ENCODE results near the gene NFKBIB. TPM values are rescaled to one million over a fixed set of nuclear protein-coding genes. Genes with fewer than 3 reads are reported as not detected.

NFKBIB gene
- total and polyA plus RNA-seq, 2 experiments from 2014 or later: 24.1 to 29.6 TPM

DNA sequence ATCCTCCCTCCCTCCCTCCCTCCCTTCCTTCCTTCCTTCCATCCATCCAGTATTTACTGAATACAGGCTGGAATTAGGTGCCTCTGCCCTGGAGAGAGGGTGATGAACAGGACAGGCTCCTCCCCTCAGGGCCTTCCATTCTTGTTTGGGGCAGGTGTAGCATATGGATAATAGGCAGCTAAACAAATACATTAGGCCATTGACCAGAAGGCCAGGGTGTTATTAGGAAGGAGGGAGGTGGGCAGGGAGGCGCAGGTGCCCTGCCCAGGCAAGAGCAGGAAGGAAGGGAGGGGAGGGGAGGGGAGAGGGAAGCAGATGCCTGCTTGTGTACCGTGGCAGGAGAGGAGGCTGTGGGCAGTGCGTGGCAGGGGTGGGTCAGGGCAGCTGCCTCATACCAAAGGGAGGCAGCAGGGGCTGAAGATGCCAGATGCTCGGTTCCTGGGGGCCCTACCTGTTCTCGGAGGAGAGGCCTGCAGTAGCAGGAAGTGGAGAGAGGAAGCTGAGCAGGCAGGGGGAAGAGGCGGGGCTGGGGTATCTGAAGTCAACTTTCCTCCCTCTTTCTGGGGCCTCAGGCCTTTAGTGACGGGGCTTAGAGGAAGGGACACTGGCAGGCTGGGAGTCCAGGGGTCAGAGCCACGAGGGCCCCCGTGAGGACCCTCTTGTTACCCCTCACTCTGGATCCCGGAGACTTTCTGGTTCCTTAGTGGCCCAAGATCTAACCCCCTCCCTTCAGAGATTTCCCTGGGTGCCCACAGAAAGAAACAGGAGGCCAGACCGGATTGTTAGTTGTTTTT is 21.8 kb upstream of the NFKBIB start, which contains the start of gene RINL:
RINL (minus strand) TSS at position 495 of the 794 bp plus-strand sequence. CDS start 1,533 bp downstream, outside the sequence.
- no peaks in the 10 kb centered on the region for H3K36me3 ChIP-seq (replicated peaks; ENCODE audit: insufficient read depth, low read depth)
- no peaks in the 10 kb centered on the region for H3K79me2 ChIP-seq
- H3K4me1 ChIP-seq (ENCODE audit: insufficient read depth): peaks cover 18% of the 10 kb centered on the region
- no peaks in the 10 kb centered on the region for H3K9me2 ChIP-seq (replicated peaks; ENCODE audit: insufficient read depth)
- H2AFZ ChIP-seq: no peak within 1 kb of the TSS
- peak within 1 kb of the TSS; percentile 95 for H3K27ac ChIP-seq
- no peaks in the 10 kb centered on the region for H3K9me3 ChIP-seq (ENCODE audit: low read depth)
- H4K20me1 ChIP-seq (ENCODE audit: insufficient read depth, poor library complexity, severe bottlenecking): no peaks in the 10 kb centered on the region
- H3K4me3 ChIP-seq: no peak within 1 kb of the TSS
- WGBS (ENCODE audit: low lambda C conversion rate, missing lambda C conversion rate): 56% methylated on average over 10 of the region's 11 CpGs
- H3K4me2 ChIP-seq: peak within 1 kb of the TSS; percentile 62
- no peaks in the 10 kb centered on the region for H3K27me3 ChIP-seq
- peak; percentile 56 for DNase-seq (ENCODE audit: low spot score)
- TF ChIP-seq, protein P1, sequence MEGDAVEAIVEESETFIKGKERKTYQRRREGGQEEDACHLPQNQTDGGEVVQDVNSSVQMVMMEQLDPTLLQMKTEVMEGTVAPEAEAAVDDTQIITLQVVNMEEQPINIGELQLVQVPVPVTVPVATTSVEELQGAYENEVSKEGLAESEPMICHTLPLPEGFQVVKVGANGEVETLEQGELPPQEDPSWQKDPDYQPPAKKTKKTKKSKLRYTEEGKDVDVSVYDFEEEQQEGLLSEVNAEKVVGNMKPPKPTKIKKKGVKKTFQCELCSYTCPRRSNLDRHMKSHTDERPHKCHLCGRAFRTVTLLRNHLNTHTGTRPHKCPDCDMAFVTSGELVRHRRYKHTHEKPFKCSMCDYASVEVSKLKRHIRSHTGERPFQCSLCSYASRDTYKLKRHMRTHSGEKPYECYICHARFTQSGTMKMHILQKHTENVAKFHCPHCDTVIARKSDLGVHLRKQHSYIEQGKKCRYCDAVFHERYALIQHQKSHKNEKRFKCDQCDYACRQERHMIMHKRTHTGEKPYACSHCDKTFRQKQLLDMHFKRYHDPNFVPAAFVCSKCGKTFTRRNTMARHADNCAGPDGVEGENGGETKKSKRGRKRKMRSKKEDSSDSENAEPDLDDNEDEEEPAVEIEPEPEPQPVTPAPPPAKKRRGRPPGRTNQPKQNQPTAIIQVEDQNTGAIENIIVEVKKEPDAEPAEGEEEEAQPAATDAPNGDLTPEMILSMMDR (IDR thresholded peaks at IDR 0.05; ENCODE audit: poor library complexity): no peak

DNA sequence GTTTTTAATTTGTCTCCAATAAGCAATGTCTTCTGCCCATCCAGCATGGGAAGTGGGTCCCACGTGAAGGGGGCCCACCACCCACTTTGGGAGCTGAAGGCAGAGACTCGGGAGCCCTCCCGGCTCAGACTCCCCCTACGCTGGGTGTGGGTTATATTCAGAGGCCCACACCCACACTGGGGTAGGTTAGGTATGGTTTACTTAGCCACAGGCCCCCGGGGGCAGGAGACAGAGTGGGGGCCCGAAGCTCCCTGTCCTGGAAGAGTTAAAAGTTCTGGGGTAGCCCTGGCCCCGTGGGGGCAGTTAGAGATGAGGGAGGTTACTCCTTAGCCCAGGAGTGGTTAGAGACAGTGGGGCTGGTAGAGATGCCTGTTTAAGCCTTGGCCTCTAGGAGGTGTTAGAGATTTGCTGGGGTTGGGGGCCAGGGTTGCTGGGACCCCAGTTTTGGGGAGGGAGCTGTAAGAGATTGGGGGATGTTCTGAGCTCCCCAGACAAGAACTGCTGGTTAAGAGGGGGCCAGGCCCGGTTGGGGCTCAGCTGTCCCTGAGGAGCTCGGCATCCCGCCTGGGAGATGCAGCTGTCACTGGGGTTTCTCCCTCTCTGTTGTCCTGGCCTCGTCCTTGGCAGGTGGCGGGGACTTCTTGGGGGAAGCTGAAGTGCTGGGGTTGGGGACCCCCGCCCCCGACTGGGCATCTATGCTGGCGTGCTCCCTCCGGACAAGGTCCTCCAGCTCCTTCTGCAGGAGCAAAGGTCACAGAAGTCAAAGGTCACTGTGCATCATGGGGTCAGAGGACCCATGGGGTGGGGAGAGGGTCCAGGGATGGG is 21.0 kb upstream of the NFKBIB start:
- TF ChIP-seq EZH2 (IDR thresholded peaks at IDR 0.05; ENCODE audit: borderline replicate concordance) (no peak), EZH2phosphoT487 (IDR thresholded peaks at IDR 0.05; ENCODE audit: low read depth, severe bottlenecking, unreplicated experiment) (no peak)
- TF ChIP-seq, protein P1 (IDR thresholded peaks at IDR 0.05; ENCODE audit: poor library complexity): no peak
- Histone ChIP-seq H3K36me3 (replicated peaks; ENCODE audit: insufficient read depth, low read depth) (no peaks in the 10 kb centered on the region), H3K27ac (peak overlapping the region; percentile 95), H3K4me1 (ENCODE audit: insufficient read depth) (peaks cover 18% of the 10 kb centered on the region), H4K20me1 (ENCODE audit: insufficient read depth, poor library complexity, severe bottlenecking) (no peaks in the 10 kb centered on the region), H3K27me3 (no peaks in the 10 kb centered on the region), H3K9me2 (replicated peaks; ENCODE audit: insufficient read depth) (no peaks in the 10 kb centered on the region), H3K9me3 (ENCODE audit: low read depth) (no peaks in the 10 kb centered on the region), H3K79me2 (no peaks in the 10 kb centered on the region), H3K4me2 (peak overlapping the region; percentile 62), H2AFZ (no peak overlapping the region), H3K4me3 (no peak overlapping the region)
- 85% methylated on average over 16 of the region's 16 CpGs for WGBS (ENCODE audit: low lambda C conversion rate, missing lambda C conversion rate)
- DNase-seq (ENCODE audit: low spot score): no peak

DNA sequence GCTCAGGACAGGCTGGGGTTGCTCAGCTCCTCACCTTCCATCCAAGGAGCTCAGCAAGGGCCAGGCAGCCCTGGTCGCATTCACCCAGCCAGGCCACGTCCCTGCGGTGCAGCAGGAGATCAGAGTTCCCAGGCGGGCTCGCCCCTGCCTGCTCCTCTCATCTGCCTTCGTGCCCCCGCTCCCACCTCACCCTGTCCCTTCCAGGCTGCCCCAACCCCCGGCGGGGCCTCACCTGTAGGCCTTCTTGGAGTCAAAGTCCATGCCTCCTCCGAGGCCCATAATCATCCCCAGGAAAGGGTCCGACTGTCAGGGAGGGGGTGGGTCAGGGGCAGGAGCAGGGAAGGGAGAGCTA is 20.4 kb upstream of the NFKBIB start:
- H2AFZ ChIP-seq: no peak overlapping the region
- H3K4me2 ChIP-seq: peak overlapping the region; percentile 62
- no peaks in the 10 kb centered on the region for H3K9me3 ChIP-seq (ENCODE audit: low read depth)
- no peak overlapping the region for H3K4me3 ChIP-seq
- H4K20me1 ChIP-seq (ENCODE audit: insufficient read depth, poor library complexity, severe bottlenecking): no peaks in the 10 kb centered on the region
- H3K79me2 ChIP-seq: no peaks in the 10 kb centered on the region
- peak overlapping the region; percentile 95 for H3K27ac ChIP-seq
- H3K27me3 ChIP-seq: no peaks in the 10 kb centered on the region
- TF ChIP-seq EZH2 (IDR thresholded peaks at IDR 0.05; ENCODE audit: borderline replicate concordance): no peak
- TF ChIP-seq EZH2phosphoT487 (IDR thresholded peaks at IDR 0.05; ENCODE audit: low read depth, severe bottlenecking, unreplicated experiment): no peak
- TF ChIP-seq, protein P1 (IDR thresholded peaks at IDR 0.05; ENCODE audit: poor library complexity): no peak
- H3K9me2 ChIP-seq (replicated peaks; ENCODE audit: insufficient read depth): no peaks in the 10 kb centered on the region
- H3K36me3 ChIP-seq (replicated peaks; ENCODE audit: insufficient read depth, low read depth): no peaks in the 10 kb centered on the region
- peaks cover 18% of the 10 kb centered on the region for H3K4me1 ChIP-seq (ENCODE audit: insufficient read depth)
- DNase-seq (ENCODE audit: low spot score): peak; percentile 54
- 61% methylated on average over 10 of the region's 11 CpGs for WGBS (ENCODE audit: low lambda C conversion rate, missing lambda C conversion rate)

All from hepatocyte (in vitro differentiated cells).